SK-N-SH (cell line): ENCODE results near the gene HOXA2. TPM values are rescaled to one million over a fixed set of nuclear protein-coding genes. Genes with fewer than 3 reads are reported as not detected.

Source experiments
- CTCF ChIA-PET: fragments of 300-600, 350-600 bp; formaldehyde crosslinking; extraction: SDS; loops from one replicate; lab custom pipeline; 2021; lab: Yijun Ruan, JAX
- POLR2A ChIA-PET: fragments of 350-600 bp; sonication (Branson Sonifier 250); formaldehyde crosslinking; extraction: SDS; loops from one replicate; lab custom pipeline; 2020; ENCODE audit warnings: antibody characterized with exemption, inconsistent platforms; lab: Yijun Ruan, JAX
- DNase-seq: peaks from one replicate; pipeline ENCODE4 v3.0.0; 2012
- H2AFZ ChIP-seq: fragments of 200-600 bp; sonication (generic); 2 replicates; pipeline ENCODE4 v1.8.1; 2016; ENCODE audit warnings: antibody characterized with exemption, mild to moderate bottlenecking, low read depth
- H3F3A ChIP-seq: fragments of 200-600 bp; sonication (generic); replicated peaks from 2 replicates; pipeline ENCODE3; 2016; ENCODE audit warnings: antibody characterized with exemption, mild to moderate bottlenecking; ENCODE audit not compliant: insufficient read depth
- H3K27ac ChIP-seq, 2 experiments: fragments of 200-500 bp in 1 of 2; fragments of 200-600 bp in 1 of 2; sonication (Bioruptor generic) in 1 of 2; sonication (generic), shearing (Covaris generic) in 1 of 2; 2 replicates each; pipeline versions ENCODE4 v1.5.1 to v1.6.1; 2014 to 2016; ENCODE audit warnings: low read depth in 2 of 2, inconsistent platforms in 1 of 2, low read length in 1 of 2, mild to moderate bottlenecking in 1 of 2, mixed read lengths in 1 of 2
- H3K27me3 ChIP-seq: fragments of 200-600 bp; sonication (generic), shearing (Covaris generic); 2 replicates; pipeline ENCODE4 v1.6.1; 2016; ENCODE audit warnings: mixed run types; ENCODE audit not compliant: insufficient read depth
- H3K36me3 ChIP-seq, 2 experiments: fragments of 200-500 bp in 1 of 2; fragments of 200-600 bp in 1 of 2; sonication (Bioruptor generic) in 1 of 2; sonication (generic) in 1 of 2; replicated peaks in 1 of 2; 2 replicates each; pipeline versions ENCODE3 to v1.5.1; 2014 to 2016; ENCODE audit warnings: low read length in 1 of 2, mild to moderate bottlenecking in 1 of 2; ENCODE audit not compliant: insufficient read depth in 2 of 2, control insufficient read depth in 1 of 2
- H3K4me1 ChIP-seq, 2 experiments: fragments of 200-500 bp in 1 of 2; fragments of 200-600 bp in 1 of 2; sonication (Bioruptor generic) in 1 of 2; sonication (generic), shearing (Covaris generic) in 1 of 2; 2 replicates each; pipeline versions ENCODE4 v1.5.1 to v1.6.1; 2014 to 2016; ENCODE audit warnings: low read depth in 1 of 2, low read length in 1 of 2, mixed run types in 1 of 2; ENCODE audit not compliant: insufficient read depth in 2 of 2, control insufficient read depth in 1 of 2
- H3K4me2 ChIP-seq: fragments of 200-600 bp; sonication (generic), shearing (Covaris generic); 2 replicates; pipeline ENCODE4 v1.6.1; 2017; ENCODE audit warnings: mixed run types
- H3K4me3 ChIP-seq, 2 experiments: fragments of 200-500 bp in 1 of 2; fragments of 200-600 bp in 1 of 2; sonication (Bioruptor generic) in 1 of 2; sonication (generic), shearing (Covaris generic) in 1 of 2; 2 replicates each; pipeline versions ENCODE4 v1.5.1 to v1.8.1; 2014 to 2016; ENCODE audit warnings: low read depth in 2 of 2, inconsistent platforms in 1 of 2, low read length in 1 of 2, mild to moderate bottlenecking in 1 of 2, mixed read lengths in 1 of 2, moderate library complexity in 1 of 2
- H3K79me2 ChIP-seq: fragments of 200-600 bp; sonication (generic); 2 replicates; pipeline ENCODE4 v1.8.1; 2017; ENCODE audit warnings: mild to moderate bottlenecking; ENCODE audit not compliant: insufficient read depth
- H3K9ac ChIP-seq: fragments of 200-600 bp; sonication (generic); 2 replicates; pipeline ENCODE4 v1.6.1; 2017; ENCODE audit warnings: mixed run types
- H3K9me2 ChIP-seq: fragments of 200-600 bp; sonication (generic); 2 replicates; pipeline ENCODE4 v1.6.1; 2017; ENCODE audit warnings: mixed run types
- H3K9me3 ChIP-seq: fragments of 200-600 bp; sonication (generic); 2 replicates; pipeline ENCODE4 v1.6.1; 2017; ENCODE audit warnings: mixed run types, mild to moderate bottlenecking, moderate library complexity
- H4K20me1 ChIP-seq: fragments of 200-600 bp; sonication (generic); 2 replicates; pipeline ENCODE4 v1.6.1; 2017; ENCODE audit warnings: mild to moderate bottlenecking, mixed run types; ENCODE audit not compliant: insufficient read depth
- CHD2 ChIP-seq: fragments of 150-350 bp; IDR thresholded peaks from 2 replicates; pipeline ENCODE4 v1.6.1; 2018; ENCODE audit warnings: low read length; ENCODE audit not compliant: partially characterized antibody
- CTCF ChIP-seq: fragments of 200-600 bp; sonication (generic); IDR thresholded peaks from 2 replicates; pipeline ENCODE4 v1.6.1; 2017; ENCODE audit warnings: antibody characterized with exemption, mild to moderate bottlenecking, moderate library complexity
- ELF1 ChIP-seq: IDR thresholded peaks from 2 replicates; pipeline ENCODE4 v1.4.0; 2012
- FOXJ3 ChIP-seq: sonication (generic); formaldehyde crosslinking; IDR thresholded peaks from 2 replicates; pipeline ENCODE4 v1.5.1; 2020; ENCODE audit warnings: mild to moderate bottlenecking, missing genetic modification reagents
- GATA2 ChIP-seq: sonication (generic); formaldehyde crosslinking; IDR thresholded peaks from 2 replicates; pipeline ENCODE4 v1.5.0; 2020; ENCODE audit warnings: mild to moderate bottlenecking, missing genetic modification reagents
- IRF3 ChIP-seq: fragments of 150-350 bp; IDR thresholded peaks from 2 replicates; pipeline ENCODE4 v1.6.1; 2016; ENCODE audit warnings: mild to moderate bottlenecking, low read depth, low read length
- MAX ChIP-seq: IDR thresholded peaks from 2 replicates; pipeline ENCODE4 v1.4.0; 2012; ENCODE audit warnings: low read depth
- MEF2A ChIP-seq: IDR thresholded peaks from 2 replicates; pipeline ENCODE4 v1.4.0; 2012; ENCODE audit warnings: low read depth, borderline replicate concordance
- NFIC ChIP-seq: IDR thresholded peaks from 2 replicates; pipeline ENCODE4 v1.4.0; 2012; ENCODE audit warnings: borderline replicate concordance
- PBX3 ChIP-seq: IDR thresholded peaks from 2 replicates; pipeline ENCODE4; 2012
- RCOR1 ChIP-seq: fragments of 150-350 bp; IDR thresholded peaks from 2 replicates; pipeline ENCODE4 v1.6.1; 2017; ENCODE audit warnings: antibody characterized with exemption, low read length
- RFX5 ChIP-seq: IDR thresholded peaks from 2 replicates; pipeline ENCODE4 v1.6.1; 2012; ENCODE audit warnings: mild to moderate bottlenecking, improper control_type of control experiment, low read length
- SIN3A ChIP-seq: IDR thresholded peaks from 2 replicates; pipeline ENCODE4 v1.6.1; 2012; ENCODE audit warnings: low read depth, mild to moderate bottlenecking, low read length, moderate library complexity, borderline replicate concordance
- SMC3 ChIP-seq: IDR thresholded peaks from 2 replicates; pipeline ENCODE4 v1.6.1; 2012; ENCODE audit warnings: low read depth, low read length, improper control_type of control experiment
- USF2 ChIP-seq: fragments of 150-350 bp; IDR thresholded peaks from 2 replicates; pipeline ENCODE4 v1.6.1; 2017; ENCODE audit warnings: antibody characterized with exemption, low read length, low read depth, borderline replicate concordance
- ZBTB33 ChIP-seq: IDR thresholded peaks from 2 replicates; pipeline ENCODE4 v1.4.0; 2012; ENCODE audit warnings: low read depth, borderline replicate concordance
- whole genome bisulfite sequencing: methylation state at CpG from one replicate; pipeline ENCODE4 v1.1.6; 2017; ENCODE audit warnings: low lambda C conversion rate; 5-methylcytosine and 5-hydroxymethylcytosine counted together
- polyA plus RNA-seq, 3 experiments: library from polyadenylated mRNA; depleted of rRNA; stranded (reverse); fragments of >200 nt; gene quantifications; 2 replicates each; pipeline ENCODE4 v1.2.3, GENCODE V29; 2012

HOXA2 gene
- polyA plus RNA-seq, 1 of the 3 experiments (the other 2 are of a cell fraction): not detected

- no peak for DNase-seq
- Histone ChIP-seq H3K27ac (no peak overlapping the region), H3K36me3 (no peaks in the 10 kb centered on the region), H3K9me3 (no peaks in the 10 kb centered on the region), H4K20me1 (no peaks in the 10 kb centered on the region), H3K4me2 (no peak overlapping the region), H3K9ac (no peak overlapping the region), H3K4me3 (no peak overlapping the region), H3K27me3 (peaks cover 93% of the 10 kb centered on the region), H2AFZ (no peak overlapping the region), H3K9me2 (no peaks in the 10 kb centered on the region), H3K4me1 (no peaks in the 10 kb centered on the region), H3F3A (no peaks in the 10 kb centered on the region), H3K79me2 (no peaks in the 10 kb centered on the region)
- 8% methylated on average over 8 of the region's 8 CpGs for WGBS
- ChIA-PET POLR2A (no interaction called here), CTCF (interaction anchor here (1.5 kb wide), 1 partner anchor 15 kb away, joined by 4 read pairs; no protein-coding TSS in a partner anchor)
- no peak for TF ChIP-seq SMC3
- no peak for TF ChIP-seq FOXJ3
- no peak for TF ChIP-seq CTCF
- no peak for TF ChIP-seq NFIC
- no peak for TF ChIP-seq PBX3
- TF ChIP-seq ZBTB33: no peak
- no peak for TF ChIP-seq RCOR1
- TF ChIP-seq SIN3A: no peak
- no peak for TF ChIP-seq MAX
- no peak for TF ChIP-seq MEF2A
- no peak for TF ChIP-seq ELF1
- TF ChIP-seq CHD2: no peak
- no peak for TF ChIP-seq GATA2 (CRISPR knock-in tag)
- TF ChIP-seq RFX5: no peak
- no peak for TF ChIP-seq IRF3
- no peak for TF ChIP-seq USF2
These were observed 22.6 kb upstream of the HOXA2 start for GRCh38 chr7:27124902-27125689.
